B cell (primary cell): ENCODE data around the gene TOMM40L. TPM values are rescaled to one million over a fixed set of nuclear protein-coding genes. Genes with fewer than 3 reads are reported as not detected.
A peak's percentile ranks its signal among the peaks of the same experiment; 100 is the strongest.

Source experiments
- ATAC-seq: fragments of 200-7000 bp; cut with Tn5 transposase; one replicate; pipeline ENCODE4 v1.10.0; 2021; ENCODE audit warnings: low read depth, mild to moderate bottlenecking, moderate number of reproducible peaks, moderate library complexity
- CTCF ChIA-PET: fragments of 350-600 bp; sonication (Branson Sonifier 250); formaldehyde crosslinking; loops from one replicate; lab custom pipeline; 2021; ENCODE audit warnings: antibody characterized with exemption, inconsistent platforms; lab: Charles Lee
- POLR2A ChIA-PET: fragments of 350-600 bp; sonication (Branson Sonifier 250); formaldehyde crosslinking; loops from one replicate; lab custom pipeline; 2021; ENCODE audit warnings: antibody characterized with exemption; lab: Charles Lee
- DNase-seq: peaks from one replicate; pipeline ENCODE4 v3.0.0; 2013
- H2AFZ ChIP-seq: 2 replicates; pipeline ENCODE4 v1.6.1; 2012; ENCODE audit warnings: mild to moderate bottlenecking, low read depth, low read length; ENCODE audit not compliant: insufficient read depth, poor library complexity, severe bottlenecking
- H3K27ac ChIP-seq, 2 donors: 1 replicate in 1 of 2; 2 replicates in 1 of 2; pipeline ENCODE4 v1.5.1; 2012 to 2013; ENCODE audit warnings: low read length in 2 of 2, mild to moderate bottlenecking in 2 of 2, moderate library complexity in 1 of 2
- H3K27me3 ChIP-seq, 4 experiments: fragments of 200-600 bp in 1 of 4; sonication (generic) in 1 of 4; replicated peaks in 1 of 4; 1 replicate in 2 of 4; 2 replicates in 2 of 4; pipeline versions ENCODE4 v1.6.1 to v1.7.0; 2013 to 2016; ENCODE audit warnings: low read length in 3 of 4, mild to moderate bottlenecking in 2 of 4, mixed read lengths in 1 of 4, moderate library complexity in 1 of 4; ENCODE audit not compliant: insufficient read depth in 4 of 4, control insufficient read depth in 3 of 4; ENCODE audit errors: control extremely low read depth in 1 of 4
- H3K36me3 ChIP-seq, 2 experiments: replicated peaks in 1 of 2; 1 replicate in 1 of 2; 2 replicates in 1 of 2; pipeline versions ENCODE4 v1.6.1 to v1.7.1; 2013; ENCODE audit warnings: low read length in 1 of 2; ENCODE audit not compliant: insufficient read depth in 2 of 2, control insufficient read depth in 1 of 2; ENCODE audit errors: control extremely low read depth in 1 of 2, extremely low read depth in 1 of 2
- H3K4me1 ChIP-seq, 2 donors: fragments of 200-600 bp in 1 of 2; sonication (generic) in 1 of 2; 1 replicate in 1 of 2; 2 replicates in 1 of 2; pipeline versions ENCODE4 v1.5.1 to v1.6.1; 2013 to 2017; ENCODE audit warnings: low read length in 2 of 2; ENCODE audit not compliant: control insufficient read depth in 2 of 2, insufficient read depth in 2 of 2
- H3K4me2 ChIP-seq: replicated peaks from 2 replicates; pipeline ENCODE3; 2012; ENCODE audit warnings: mild to moderate bottlenecking, low read depth, low read length; ENCODE audit not compliant: poor library complexity, severe bottlenecking
- H3K4me3 ChIP-seq, 5 experiments: fragments of 200-600 bp in 1 of 5; sonication (generic) in 1 of 5; 1 replicate in 3 of 5; 2 replicates in 2 of 5; pipeline versions ENCODE4 v1.5.1 to v1.7.0; 2011 to 2016; ENCODE audit warnings: low read length in 4 of 5, mild to moderate bottlenecking in 4 of 5, low read depth in 2 of 5, control low read depth in 1 of 5, moderate library complexity in 1 of 5; ENCODE audit not compliant: insufficient read depth in 1 of 5; ENCODE audit errors: control extremely low read depth in 1 of 5, extremely low read depth in 1 of 5
- H3K79me2 ChIP-seq: fragments of 200-600 bp; sonication (generic); one replicate; pipeline ENCODE4 v1.6.0; 2016; ENCODE audit warnings: low read length; ENCODE audit not compliant: control insufficient read depth, insufficient read depth
- H3K9ac ChIP-seq: fragments of 200-600 bp; sonication (generic); 2 replicates; pipeline ENCODE4 v1.6.1; 2017; ENCODE audit warnings: mild to moderate bottlenecking, low read length, moderate library complexity
- H3K9me3 ChIP-seq, 3 donors: one replicate each; pipeline versions ENCODE4 v1.6.1 to v1.7.1; 2013; ENCODE audit warnings: low read length in 2 of 3; ENCODE audit not compliant: control insufficient read depth in 2 of 3, insufficient read depth in 1 of 3; ENCODE audit errors: control extremely low read depth in 1 of 3
- H4K20me1 ChIP-seq: 2 replicates; pipeline ENCODE4 v1.6.0; 2012; ENCODE audit warnings: mild to moderate bottlenecking, low read length; ENCODE audit not compliant: insufficient read depth, control insufficient read depth, poor library complexity, severe bottlenecking
- H3K27ac Mint-ChIP-seq: one replicate; pipeline ENCODE4 v1.8.0; 2021; ENCODE audit warnings: mixed read lengths
- H3K27me3 Mint-ChIP-seq: one replicate; pipeline ENCODE4 v1.8.0; 2021; ENCODE audit warnings: mixed read lengths
- H3K4me1 Mint-ChIP-seq: one replicate; pipeline ENCODE4 v1.8.0; 2021; ENCODE audit warnings: mixed read lengths
- H3K4me3 Mint-ChIP-seq: one replicate; pipeline ENCODE4 v1.8.0; 2021; ENCODE audit warnings: mixed read lengths
- H3K9me3 Mint-ChIP-seq: one replicate; pipeline ENCODE4 v1.8.0; 2022; ENCODE audit warnings: mixed read lengths; ENCODE audit not compliant: insufficient read depth
- EZH2 ChIP-seq: IDR thresholded peaks from 2 replicates; pipeline ENCODE4 v1.6.1; 2012; ENCODE audit warnings: borderline replicate concordance, low read depth, mild to moderate bottlenecking, moderate library complexity, low read length; ENCODE audit not compliant: insufficient read depth, poor library complexity, severe bottlenecking
- WGBS: methylation state at CpG from one replicate; pipeline ENCODE4 v1.1.5; 2013; ENCODE audit warnings: missing lambda C conversion rate; ENCODE audit not compliant: insufficient coverage; 5-methylcytosine and 5-hydroxymethylcytosine counted together
- intact Hi-C: fragments of 100-400 bp; cut with micrococcal nuclease; formaldehyde crosslinking; loops from one replicate; pipeline ENCODE4 v1.10.0; 2022
- polyA plus RNA-seq: library from polyadenylated mRNA; depleted of rRNA; stranded (reverse); fragments of >200 nt; gene quantifications from 2 replicates; pipeline ENCODE4 v1.2.3, GENCODE V29; 2012
- total RNA-seq, 2 donors: library from RNA; stranded (reverse); fragments of 120-200 nt in 1 of 2; gene quantifications; 1 replicate in 1 of 2; 2 replicates in 1 of 2; pipeline versions ENCODE4 v1.2.3 to v1.2.4, GENCODE V29; 2013 to 2022
- TF ChIP-seq, protein P1 (sequence below): fragments of 200-600 bp; IDR thresholded peaks from one replicate; pipeline ENCODE4 v1.8.0; 2022; ENCODE audit warnings: antibody characterized with exemption, mild to moderate bottlenecking

Gene TOMM40L
- total and polyA plus RNA-seq, 2 donors (not counting 1 experiment from before 2014, with no cell fraction given) = 6.5 to 9.2 TPM

DNA sequence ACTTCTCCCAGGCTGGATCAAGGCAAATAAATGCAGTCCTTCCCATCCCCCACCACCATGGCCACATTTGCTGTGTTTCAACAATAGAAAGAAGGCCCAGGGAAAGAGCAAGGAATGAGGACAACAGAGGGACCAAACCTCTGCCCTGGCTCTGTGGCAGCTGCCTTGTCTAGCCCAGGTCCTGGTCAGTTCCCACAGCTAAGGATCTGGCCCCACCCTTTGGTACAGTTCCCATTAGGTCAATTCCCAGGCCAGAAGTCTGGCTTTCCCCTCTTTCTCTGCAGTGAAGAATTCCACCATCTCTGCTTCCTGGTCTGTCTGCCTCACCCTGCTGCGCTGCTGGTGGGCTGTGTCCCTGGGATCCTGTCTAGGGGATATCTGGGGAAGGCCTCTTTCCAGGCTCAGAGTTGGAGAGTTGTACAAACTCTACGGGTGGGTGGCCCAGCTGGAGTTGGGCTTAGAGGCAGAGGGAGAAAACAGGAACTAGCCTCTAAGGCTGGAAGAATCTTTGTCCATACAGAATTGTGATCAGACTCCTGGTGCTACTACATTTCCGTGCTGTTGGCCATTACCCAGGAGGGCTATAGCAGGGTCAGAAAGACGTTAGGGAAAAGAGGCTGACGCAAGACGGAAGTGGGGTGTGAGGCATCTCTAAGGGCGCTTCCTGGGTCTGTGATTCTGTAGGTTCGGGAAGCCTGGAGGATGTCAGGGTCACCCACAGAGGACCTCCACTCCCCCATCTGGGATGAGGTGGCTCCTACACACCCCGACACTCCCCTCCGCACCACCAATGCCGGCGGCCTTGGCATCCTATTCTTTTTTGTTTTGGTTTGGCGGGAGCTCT, 24.6 kb upstream of the TOMM40L start:
- Mint-ChIP-seq H3K4me1 (peaks cover 36% of the 10 kb centered on the region), H3K27me3 (no peaks in the 10 kb centered on the region), H3K27ac (peak overlapping the region; percentile 97), H3K4me3 (peak overlapping the region; percentile 96), H3K9me3 (no peaks in the 10 kb centered on the region)
- H3K9me3 ChIP-seq = no peaks in the 10 kb centered on the region
- H4K20me1 ChIP-seq = no peaks in the 10 kb centered on the region
- intact Hi-C loops = loop anchor here (5.0 kb wide), 2 partner anchors 106 to 166 kb away; partner anchors contain the start of genes CFAP126 and MPZ
- H2AFZ ChIP-seq = peak overlapping the region; percentile 95
- 89% methylated on average over 13 of the region's 13 CpGs for WGBS
- POLR2A ChIA-PET = interaction anchor here (0.5 to 2.5 kb wide), 10 partner anchors 10 to 549 kb away, joined by 3 to 21 read pairs (median 4); partner anchors contain the start of genes DUSP12, PPOX, TOMM40L and UFC1
- ATAC-seq (no peak), DNase-seq (no peak)
- peak overlapping the region; percentile 91 for H3K4me2 ChIP-seq
- peak overlapping the region; percentile 77 to 99 (median 88) for H3K4me3 ChIP-seq
- peaks cover 38% of the 10 kb centered on the region for H3K79me2 ChIP-seq
- TF ChIP-seq EZH2 = no peak
- TF ChIP-seq, protein P1, sequence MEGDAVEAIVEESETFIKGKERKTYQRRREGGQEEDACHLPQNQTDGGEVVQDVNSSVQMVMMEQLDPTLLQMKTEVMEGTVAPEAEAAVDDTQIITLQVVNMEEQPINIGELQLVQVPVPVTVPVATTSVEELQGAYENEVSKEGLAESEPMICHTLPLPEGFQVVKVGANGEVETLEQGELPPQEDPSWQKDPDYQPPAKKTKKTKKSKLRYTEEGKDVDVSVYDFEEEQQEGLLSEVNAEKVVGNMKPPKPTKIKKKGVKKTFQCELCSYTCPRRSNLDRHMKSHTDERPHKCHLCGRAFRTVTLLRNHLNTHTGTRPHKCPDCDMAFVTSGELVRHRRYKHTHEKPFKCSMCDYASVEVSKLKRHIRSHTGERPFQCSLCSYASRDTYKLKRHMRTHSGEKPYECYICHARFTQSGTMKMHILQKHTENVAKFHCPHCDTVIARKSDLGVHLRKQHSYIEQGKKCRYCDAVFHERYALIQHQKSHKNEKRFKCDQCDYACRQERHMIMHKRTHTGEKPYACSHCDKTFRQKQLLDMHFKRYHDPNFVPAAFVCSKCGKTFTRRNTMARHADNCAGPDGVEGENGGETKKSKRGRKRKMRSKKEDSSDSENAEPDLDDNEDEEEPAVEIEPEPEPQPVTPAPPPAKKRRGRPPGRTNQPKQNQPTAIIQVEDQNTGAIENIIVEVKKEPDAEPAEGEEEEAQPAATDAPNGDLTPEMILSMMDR = no peak
- H3K27ac ChIP-seq = peak overlapping the region; percentile 81 to 88
- peaks cover 16 to 31% of the 10 kb centered on the region in 2 donors for H3K4me1 ChIP-seq
- peak overlapping the region; percentile 90 for H3K9ac ChIP-seq
- no peaks in the 10 kb centered on the region for H3K27me3 ChIP-seq
- peaks cover 0 to 10% of the 10 kb centered on the region in 2 experiments for H3K36me3 ChIP-seq
- CTCF ChIA-PET = interaction anchor here (0.8 to 3.9 kb wide), 16 partner anchors 9 to 199 kb away, joined by 3 to 23 read pairs (median 4); partner anchors contain the start of genes PPOX and TOMM40L
